HL-60 (cell line): Measurements from ENCODE around the gene RYR2.

ENCODE experiments used
- DNase-seq, 2 experiments: peaks; one replicate each; pipeline ENCODE4 v3.0.0-alpha.2; 2010 to 2020; ENCODE audit warnings: low read depth in 1 of 2, low spot score in 1 of 2
- H3K27ac ChIP-seq: fragments of 250-450 bp; sonication (Bioruptor Pico); replicated peaks from 2 replicates; pipeline ENCODE4 v1.5.1; 2020; ENCODE audit warnings: mild to moderate bottlenecking, moderate library complexity
- H3K27me3 ChIP-seq: fragments of 250-450 bp; sonication (Bioruptor Pico); 2 replicates; pipeline ENCODE4 v1.5.1; 2021; ENCODE audit warnings: mild to moderate bottlenecking, moderate library complexity; ENCODE audit not compliant: insufficient read depth, poor library complexity, severe bottlenecking
- H3K4me3 ChIP-seq: replicated peaks from 2 replicates; pipeline ENCODE4 v1.5.1; 2011; ENCODE audit warnings: mild to moderate bottlenecking, control low read depth, low read length; ENCODE audit not compliant: insufficient read depth
- GABPA ChIP-seq: IDR thresholded peaks from 2 replicates; pipeline ENCODE4 v1.6.1; 2012; ENCODE audit warnings: low read depth
- POLR2AphosphoS5 ChIP-seq: IDR thresholded peaks from 2 replicates; pipeline ENCODE4 v1.6.1; 2012; ENCODE audit warnings: low read depth
- SPI1 ChIP-seq: IDR thresholded peaks from 2 replicates; pipeline ENCODE4 v1.6.1; 2012; ENCODE audit warnings: low read depth, mild to moderate bottlenecking, borderline replicate concordance
- TF ChIP-seq, protein P1 (sequence below): IDR thresholded peaks from 2 replicates; pipeline ENCODE4 v1.6.1; 2012; ENCODE audit warnings: low read depth; ENCODE audit not compliant: insufficient replicate concordance
- TF ChIP-seq, protein P2 (sequence below): IDR thresholded peaks from one replicate; pipeline ENCODE4 v1.5.1; 2011; ENCODE audit warnings: low read length, control low read depth, inconsistent platforms; ENCODE audit not compliant: insufficient read depth

RYR2 gene

GRCh38 chr1:237562242-237562823, 520.3 kb downstream of the RYR2 start:
- H3K27me3 ChIP-seq, result no peaks in the 10 kb centered on the region
- no peak overlapping the region for H3K4me3 ChIP-seq
- no peak overlapping the region for H3K27ac ChIP-seq
- peak; percentile 14 to 33 for DNase-seq
- no peak for TF ChIP-seq POLR2AphosphoS5
- TF ChIP-seq, protein P1, sequence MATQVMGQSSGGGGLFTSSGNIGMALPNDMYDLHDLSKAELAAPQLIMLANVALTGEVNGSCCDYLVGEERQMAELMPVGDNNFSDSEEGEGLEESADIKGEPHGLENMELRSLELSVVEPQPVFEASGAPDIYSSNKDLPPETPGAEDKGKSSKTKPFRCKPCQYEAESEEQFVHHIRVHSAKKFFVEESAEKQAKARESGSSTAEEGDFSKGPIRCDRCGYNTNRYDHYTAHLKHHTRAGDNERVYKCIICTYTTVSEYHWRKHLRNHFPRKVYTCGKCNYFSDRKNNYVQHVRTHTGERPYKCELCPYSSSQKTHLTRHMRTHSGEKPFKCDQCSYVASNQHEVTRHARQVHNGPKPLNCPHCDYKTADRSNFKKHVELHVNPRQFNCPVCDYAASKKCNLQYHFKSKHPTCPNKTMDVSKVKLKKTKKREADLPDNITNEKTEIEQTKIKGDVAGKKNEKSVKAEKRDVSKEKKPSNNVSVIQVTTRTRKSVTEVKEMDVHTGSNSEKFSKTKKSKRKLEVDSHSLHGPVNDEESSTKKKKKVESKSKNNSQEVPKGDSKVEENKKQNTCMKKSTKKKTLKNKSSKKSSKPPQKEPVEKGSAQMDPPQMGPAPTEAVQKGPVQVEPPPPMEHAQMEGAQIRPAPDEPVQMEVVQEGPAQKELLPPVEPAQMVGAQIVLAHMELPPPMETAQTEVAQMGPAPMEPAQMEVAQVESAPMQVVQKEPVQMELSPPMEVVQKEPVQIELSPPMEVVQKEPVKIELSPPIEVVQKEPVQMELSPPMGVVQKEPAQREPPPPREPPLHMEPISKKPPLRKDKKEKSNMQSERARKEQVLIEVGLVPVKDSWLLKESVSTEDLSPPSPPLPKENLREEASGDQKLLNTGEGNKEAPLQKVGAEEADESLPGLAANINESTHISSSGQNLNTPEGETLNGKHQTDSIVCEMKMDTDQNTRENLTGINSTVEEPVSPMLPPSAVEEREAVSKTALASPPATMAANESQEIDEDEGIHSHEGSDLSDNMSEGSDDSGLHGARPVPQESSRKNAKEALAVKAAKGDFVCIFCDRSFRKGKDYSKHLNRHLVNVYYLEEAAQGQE, result no peak
- TF ChIP-seq, protein P2, sequence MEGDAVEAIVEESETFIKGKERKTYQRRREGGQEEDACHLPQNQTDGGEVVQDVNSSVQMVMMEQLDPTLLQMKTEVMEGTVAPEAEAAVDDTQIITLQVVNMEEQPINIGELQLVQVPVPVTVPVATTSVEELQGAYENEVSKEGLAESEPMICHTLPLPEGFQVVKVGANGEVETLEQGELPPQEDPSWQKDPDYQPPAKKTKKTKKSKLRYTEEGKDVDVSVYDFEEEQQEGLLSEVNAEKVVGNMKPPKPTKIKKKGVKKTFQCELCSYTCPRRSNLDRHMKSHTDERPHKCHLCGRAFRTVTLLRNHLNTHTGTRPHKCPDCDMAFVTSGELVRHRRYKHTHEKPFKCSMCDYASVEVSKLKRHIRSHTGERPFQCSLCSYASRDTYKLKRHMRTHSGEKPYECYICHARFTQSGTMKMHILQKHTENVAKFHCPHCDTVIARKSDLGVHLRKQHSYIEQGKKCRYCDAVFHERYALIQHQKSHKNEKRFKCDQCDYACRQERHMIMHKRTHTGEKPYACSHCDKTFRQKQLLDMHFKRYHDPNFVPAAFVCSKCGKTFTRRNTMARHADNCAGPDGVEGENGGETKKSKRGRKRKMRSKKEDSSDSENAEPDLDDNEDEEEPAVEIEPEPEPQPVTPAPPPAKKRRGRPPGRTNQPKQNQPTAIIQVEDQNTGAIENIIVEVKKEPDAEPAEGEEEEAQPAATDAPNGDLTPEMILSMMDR, result peak; percentile 16

DNA sequence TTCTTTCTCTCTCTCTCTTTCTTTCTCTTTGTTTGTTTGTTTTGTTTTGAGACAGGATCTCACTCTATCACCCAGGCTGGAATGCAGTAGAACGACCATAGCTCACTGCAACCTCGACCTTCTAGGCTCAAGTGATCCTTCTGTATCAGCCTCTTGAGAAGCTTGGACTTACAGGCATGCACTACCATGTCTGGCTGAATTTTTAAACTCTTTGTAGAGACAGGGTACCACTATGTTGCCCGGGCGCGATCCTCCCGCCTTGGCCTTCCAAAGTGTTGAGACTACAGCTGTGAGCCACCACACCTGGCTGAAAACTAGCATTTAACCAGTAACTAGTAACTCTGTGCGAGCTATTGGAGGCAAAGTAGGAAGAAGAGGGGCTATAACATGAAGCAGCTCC, 523.3 kb downstream of the RYR2 start:
- no peak overlapping the region for H3K4me3 ChIP-seq
- no peaks in the 10 kb centered on the region for H3K27me3 ChIP-seq
- H3K27ac ChIP-seq, result no peak overlapping the region
- no peak for DNase-seq
- no peak for TF ChIP-seq SPI1
- no peak for TF ChIP-seq GABPA
- TF ChIP-seq, protein P2, result no peak
- no peak for TF ChIP-seq POLR2AphosphoS5
- TF ChIP-seq, protein P1, result no peak

- DNase-seq, result no peak
- H3K4me3 ChIP-seq, result no peak overlapping the region
- TF ChIP-seq, protein P1, result no peak
- TF ChIP-seq GABPA (no peak), POLR2AphosphoS5 (no peak), SPI1 (no peak)
- TF ChIP-seq, protein P2, result no peak
- H3K27me3 ChIP-seq, result no peaks in the 10 kb centered on the region
- no peak overlapping the region for H3K27ac ChIP-seq
Observed at GRCh38 chr1:237566581-237566980, 524.6 kb downstream of the RYR2 start.
